ENCODE measurements around the gene NSUN4. TPM values are rescaled to one million over a fixed set of nuclear protein-coding genes. Genes with fewer than 3 reads are reported as not detected.
"Not testable (repeated sequence)": the region's sequence is repeated elsewhere in the genome, so short reads cannot be mapped to it uniquely, and the experiment has no call there.

Gene NSUN4
- total and polyA plus RNA-seq, 2 donors (not counting 1 experiment from before 2014, with no cell fraction given): 21.3 to 33.7 TPM

- H4K20me1 ChIP-seq (ENCODE audit: control insufficient read depth, insufficient read depth, low read length, poor library complexity, severe bottlenecking): no peaks in the 10 kb centered on the region
- Mint-ChIP-seq H3K4me3 (no peak overlapping the region), H3K27me3 (no peaks in the 10 kb centered on the region), H3K9me3 (ENCODE audit: insufficient read depth) (no peaks in the 10 kb centered on the region), H3K27ac (no peak overlapping the region), H3K4me1 (peaks cover 6% of the 10 kb centered on the region)
- H3K27ac ChIP-seq (ENCODE audit: low read length in 2 of 2): no peak overlapping the region
- H3K4me3 ChIP-seq (ENCODE audit: control extremely low read depth in 1 of 5, extremely low read depth in 1 of 5, insufficient read depth in 1 of 5, low read depth in 2 of 5, low read length in 4 of 5): no peak overlapping the region
- H3K9ac ChIP-seq (ENCODE audit: low read length): no peak overlapping the region
- no peak overlapping the region for H2AFZ ChIP-seq (ENCODE audit: insufficient read depth, low read depth, low read length, poor library complexity, severe bottlenecking)
- H3K36me3 ChIP-seq (replicated peaks in 1 of 2; ENCODE audit: control extremely low read depth in 1 of 2, control insufficient read depth in 1 of 2, extremely low read depth in 1 of 2, insufficient read depth in 2 of 2, low read length in 1 of 2): peaks cover 5 to 54% of the 10 kb centered on the region in 2 experiments
- ATAC-seq (ENCODE audit: low read depth): no peak
- peaks cover 16% of the 10 kb centered on the region for H3K79me2 ChIP-seq (ENCODE audit: control insufficient read depth, insufficient read depth, low read length)
- H3K4me1 ChIP-seq (ENCODE audit: control insufficient read depth in 2 of 2, insufficient read depth in 2 of 2, low read length in 2 of 2): no peaks in the 10 kb centered on the region
- CTCF ChIA-PET: interaction anchor here (0.7 to 1.4 kb wide), 2 partner anchors 108 to 317 kb away, joined by 3 to 6 read pairs; no protein-coding TSS in a partner anchor
- no peak for DNase-seq
- 100% methylated on average over 1 of the region's 2 CpGs for WGBS (ENCODE audit: insufficient coverage)
- H3K4me2 ChIP-seq (replicated peaks; ENCODE audit: low read depth, low read length, poor library complexity, severe bottlenecking): no peak overlapping the region
- intact Hi-C loops (cut with micrococcal nuclease): no loop called here
- no peak for TF ChIP-seq EZH2 (IDR thresholded peaks at IDR 0.05; ENCODE audit: borderline replicate concordance, insufficient read depth, low read depth, low read length, poor library complexity, severe bottlenecking)
- no peak for TF ChIP-seq CTCF (IDR thresholded peaks at IDR 0.05)
- no peaks in the 10 kb centered on the region for H3K27me3 ChIP-seq (replicated peaks in 1 of 4; ENCODE audit: control extremely low read depth in 1 of 4, control insufficient read depth in 3 of 4, insufficient read depth in 4 of 4, low read length in 3 of 4)
- POLR2A ChIA-PET: no interaction called here
- H3K9me3 ChIP-seq (ENCODE audit: control extremely low read depth in 1 of 3, control insufficient read depth in 2 of 3, insufficient read depth in 1 of 3, low read length in 2 of 3): no peaks in the 10 kb centered on the region
Measured at GRCh38 chr1:46352363-46352762, 11.8 kb downstream of the NSUN4 start.

- ATAC-seq (ENCODE audit: low read depth); H3K9me3 ChIP-seq (ENCODE audit: control extremely low read depth in 1 of 3, control insufficient read depth in 2 of 3, insufficient read depth in 1 of 3, low read length in 2 of 3); H3K27me3 Mint-ChIP-seq; intact Hi-C loops (cut with micrococcal nuclease); H3K27ac Mint-ChIP-seq; H3K4me3 Mint-ChIP-seq; H3K9ac ChIP-seq (ENCODE audit: low read length); H3K4me1 ChIP-seq (ENCODE audit: control insufficient read depth in 2 of 2, insufficient read depth in 2 of 2, low read length in 2 of 2); H4K20me1 ChIP-seq (ENCODE audit: control insufficient read depth, insufficient read depth, low read length, poor library complexity, severe bottlenecking); CTCF ChIA-PET; H3K27ac ChIP-seq (ENCODE audit: low read length in 2 of 2); DNase-seq; H3K79me2 ChIP-seq (ENCODE audit: control insufficient read depth, insufficient read depth, low read length); H3K9me3 Mint-ChIP-seq (ENCODE audit: insufficient read depth); H3K4me3 ChIP-seq (ENCODE audit: control extremely low read depth in 1 of 5, extremely low read depth in 1 of 5, insufficient read depth in 1 of 5, low read depth in 2 of 5, low read length in 4 of 5); H2AFZ ChIP-seq (ENCODE audit: insufficient read depth, low read depth, low read length, poor library complexity, severe bottlenecking); H3K4me2 ChIP-seq (replicated peaks; ENCODE audit: low read depth, low read length, poor library complexity, severe bottlenecking); H3K27me3 ChIP-seq (replicated peaks in 1 of 4; ENCODE audit: control extremely low read depth in 1 of 4, control insufficient read depth in 3 of 4, insufficient read depth in 4 of 4, low read length in 3 of 4); H3K4me1 Mint-ChIP-seq: not testable (repeated sequence)
- whole genome bisulfite sequencing (ENCODE audit: insufficient coverage): 100% methylated on average over 2 of the region's 5 CpGs
- POLR2A ChIA-PET: interaction anchor here (0.7 kb wide), 1 partner anchor 313 kb away, joined by 7 read pairs; no protein-coding TSS in a partner anchor
- peaks cover 0 to 51% of the 10 kb centered on the region in 2 experiments for H3K36me3 ChIP-seq (replicated peaks in 1 of 2; ENCODE audit: control extremely low read depth in 1 of 2, control insufficient read depth in 1 of 2, extremely low read depth in 1 of 2, insufficient read depth in 2 of 2, low read length in 1 of 2)
Measured at GRCh38 chr1:46355920-46356319, 15.3 kb downstream of the NSUN4 start.

Data from B cell (primary cell).